ENCODE results near the gene ARPP19.

The ARPP19 gene

GRCh38 chr15:52524223-52525136, 44.4 kb downstream of the ARPP19 start:
- Histone ChIP-seq H2BK5ac (ENCODE audit: low read length) (no peak overlapping the region), H2BK120ac (ENCODE audit: low read depth, low read length) (no peak overlapping the region), H4K91ac (ENCODE audit: low read depth, low read length, poor library complexity) (no peak overlapping the region), H3K27ac (replicated peaks; ENCODE audit: low read length) (no peak overlapping the region), H3K4me2 (ENCODE audit: insufficient read depth, low read length, poor library complexity, severe bottlenecking) (no peak overlapping the region), H3K4ac (ENCODE audit: low read length) (no peak overlapping the region), H3K27me3 (ENCODE audit: control insufficient read depth in 3 of 3, insufficient read depth in 3 of 3, low read depth in 1 of 3, low read length in 3 of 3) (peaks cover 0 to 2% (median under 1%) of the 10 kb centered on the region in 3 experiments), H2BK15ac (ENCODE audit: low read length) (no peak overlapping the region), H2AFZ (ENCODE audit: low read length) (no peak overlapping the region), H3K18ac (ENCODE audit: low read length) (no peak overlapping the region), H3K4me1 (ENCODE audit: control insufficient read depth in 2 of 2, insufficient read depth in 1 of 2, low read depth in 1 of 2, low read length in 2 of 2) (peaks cover 3 to 5% of the 10 kb centered on the region in 2 donors), H3K14ac (ENCODE audit: low read length) (no peak overlapping the region), H3K36me3 (replicated peaks in 1 of 2; ENCODE audit: control insufficient read depth in 2 of 2, insufficient read depth in 2 of 2, low read length in 2 of 2) (no peaks in the 10 kb centered on the region), H3K4me3 (ENCODE audit: low read length in 2 of 2) (no peak overlapping the region), H3K9me3 (replicated peaks in 1 of 2; ENCODE audit: control insufficient read depth in 2 of 2, insufficient read depth in 1 of 2, low read depth in 1 of 2, low read length in 2 of 2) (no peaks in the 10 kb centered on the region), H3K23ac (ENCODE audit: low read depth, low read length, poor library complexity) (no peak overlapping the region), H3K9ac (ENCODE audit: low read depth, low read length, poor library complexity) (no peak overlapping the region), H2BK12ac (ENCODE audit: low read length) (no peak overlapping the region), H4K8ac (ENCODE audit: low read depth, low read length) (no peak overlapping the region), H3K79me1 (ENCODE audit: low read depth, low read length) (peaks cover 1% of the 10 kb centered on the region), H2AK5ac (ENCODE audit: low read depth, low read length) (no peak overlapping the region)
- no peak for DNase-seq (ENCODE audit: low spot score)
- no CpG with 5 or more reads among the region's 4 CpGs for WGBS, 2 donors (ENCODE audit: extremely low coverage in 2 of 2, insufficient read length in 2 of 2, insufficient replicate concordance in 1 of 2)

GRCh38 chr15:52523647-52524046, 45.2 kb downstream of the ARPP19 start:
- peaks cover 1% of the 10 kb centered on the region for H3K79me1 ChIP-seq (ENCODE audit: low read depth, low read length)
- H3K4me3 ChIP-seq (ENCODE audit: low read length in 2 of 2), result no peak overlapping the region
- H2AK5ac ChIP-seq (ENCODE audit: low read depth, low read length), result no peak overlapping the region
- H3K27ac ChIP-seq (replicated peaks; ENCODE audit: low read length), result no peak overlapping the region
- H3K4me1 ChIP-seq (ENCODE audit: control insufficient read depth in 2 of 2, insufficient read depth in 1 of 2, low read depth in 1 of 2, low read length in 2 of 2), result peaks cover 3 to 5% of the 10 kb centered on the region in 2 donors
- DNase-seq (ENCODE audit: low spot score), result no peak
- no peak overlapping the region for H2BK120ac ChIP-seq (ENCODE audit: low read depth, low read length)
- H3K18ac ChIP-seq (ENCODE audit: low read length), result no peak overlapping the region
- H3K9me3 ChIP-seq (replicated peaks in 1 of 2; ENCODE audit: control insufficient read depth in 2 of 2, insufficient read depth in 1 of 2, low read depth in 1 of 2, low read length in 2 of 2), result no peaks in the 10 kb centered on the region
- H2BK15ac ChIP-seq (ENCODE audit: low read length), result no peak overlapping the region
- no peak overlapping the region for H3K4me2 ChIP-seq (ENCODE audit: insufficient read depth, low read length, poor library complexity, severe bottlenecking)
- no peaks in the 10 kb centered on the region for H3K27me3 ChIP-seq (ENCODE audit: control insufficient read depth in 3 of 3, insufficient read depth in 3 of 3, low read depth in 1 of 3, low read length in 3 of 3)
- no peak overlapping the region for H4K91ac ChIP-seq (ENCODE audit: low read depth, low read length, poor library complexity)
- no peak overlapping the region for H2BK12ac ChIP-seq (ENCODE audit: low read length)
- H2AFZ ChIP-seq (ENCODE audit: low read length), result no peak overlapping the region
- H4K8ac ChIP-seq (ENCODE audit: low read depth, low read length), result no peak overlapping the region
- WGBS, 2 donors (ENCODE audit: extremely low coverage in 2 of 2, insufficient read length in 2 of 2, insufficient replicate concordance in 1 of 2), result no CpG with 5 or more reads among the region's 5 CpGs
- no peak overlapping the region for H3K4ac ChIP-seq (ENCODE audit: low read length)
- no peak overlapping the region for H3K14ac ChIP-seq (ENCODE audit: low read length)
- no peak overlapping the region for H3K9ac ChIP-seq (ENCODE audit: low read depth, low read length, poor library complexity)
- H2BK5ac ChIP-seq (ENCODE audit: low read length), result no peak overlapping the region
- no peak overlapping the region for H3K23ac ChIP-seq (ENCODE audit: low read depth, low read length, poor library complexity)
- no peaks in the 10 kb centered on the region for H3K36me3 ChIP-seq (replicated peaks in 1 of 2; ENCODE audit: control insufficient read depth in 2 of 2, insufficient read depth in 2 of 2, low read length in 2 of 2)

- peaks cover 3 to 5% of the 10 kb centered on the region in 2 donors for H3K4me1 ChIP-seq (ENCODE audit: control insufficient read depth in 2 of 2, insufficient read depth in 1 of 2, low read depth in 1 of 2, low read length in 2 of 2)
Measured at GRCh38 chr15:52523192-52523591, 45.6 kb downstream of the ARPP19 start.

GRCh38 chr15:52521682-52522081, 47.1 kb downstream of the ARPP19 start:
- Histone ChIP-seq H2BK15ac (ENCODE audit: low read length) (no peak overlapping the region), H3K9ac (ENCODE audit: low read depth, low read length, poor library complexity) (no peak overlapping the region), H3K4me1 (ENCODE audit: control insufficient read depth in 2 of 2, insufficient read depth in 1 of 2, low read depth in 1 of 2, low read length in 2 of 2) (peaks cover 0 to 5% of the 10 kb centered on the region in 2 donors), H3K27me3 (ENCODE audit: control insufficient read depth in 3 of 3, insufficient read depth in 3 of 3, low read depth in 1 of 3, low read length in 3 of 3) (no peaks in the 10 kb centered on the region), H3K23ac (ENCODE audit: low read depth, low read length, poor library complexity) (no peak overlapping the region), H3K4me2 (ENCODE audit: insufficient read depth, low read length, poor library complexity, severe bottlenecking) (no peak overlapping the region), H3K4ac (ENCODE audit: low read length) (no peak overlapping the region), H2BK5ac (ENCODE audit: low read length) (no peak overlapping the region), H3K4me3 (ENCODE audit: low read length in 2 of 2) (no peak overlapping the region), H3K14ac (ENCODE audit: low read length) (no peak overlapping the region), H2BK120ac (ENCODE audit: low read depth, low read length) (no peak overlapping the region), H4K91ac (ENCODE audit: low read depth, low read length, poor library complexity) (no peak overlapping the region), H4K8ac (ENCODE audit: low read depth, low read length) (no peak overlapping the region), H3K9me3 (replicated peaks in 1 of 2; ENCODE audit: control insufficient read depth in 2 of 2, insufficient read depth in 1 of 2, low read depth in 1 of 2, low read length in 2 of 2) (no peaks in the 10 kb centered on the region), H3K18ac (ENCODE audit: low read length) (no peak overlapping the region), H3K79me1 (ENCODE audit: low read depth, low read length) (no peaks in the 10 kb centered on the region), H2AFZ (ENCODE audit: low read length) (no peak overlapping the region), H3K27ac (replicated peaks; ENCODE audit: low read length) (no peak overlapping the region), H2BK12ac (ENCODE audit: low read length) (no peak overlapping the region), H2AK5ac (ENCODE audit: low read depth, low read length) (no peak overlapping the region), H3K36me3 (replicated peaks in 1 of 2; ENCODE audit: control insufficient read depth in 2 of 2, insufficient read depth in 2 of 2, low read length in 2 of 2) (no peaks in the 10 kb centered on the region)
- no peak for DNase-seq (ENCODE audit: low spot score)
- no CpG with 5 or more reads among the region's 3 CpGs for WGBS, 2 donors (ENCODE audit: extremely low coverage in 2 of 2, insufficient read length in 2 of 2, insufficient replicate concordance in 1 of 2)

More at GRCh38 chr15:52523192-52523591, 45.6 kb downstream of the ARPP19 start:
- Histone ChIP-seq H3K27ac (replicated peaks; ENCODE audit: low read length) (no peak overlapping the region), H2BK12ac (ENCODE audit: low read length) (no peak overlapping the region), H2BK120ac (ENCODE audit: low read depth, low read length) (no peak overlapping the region), H3K4me3 (ENCODE audit: low read length in 2 of 2) (no peak overlapping the region), H3K27me3 (ENCODE audit: control insufficient read depth in 3 of 3, insufficient read depth in 3 of 3, low read depth in 1 of 3, low read length in 3 of 3) (no peaks in the 10 kb centered on the region), H3K9me3 (replicated peaks in 1 of 2; ENCODE audit: control insufficient read depth in 2 of 2, insufficient read depth in 1 of 2, low read depth in 1 of 2, low read length in 2 of 2) (no peaks in the 10 kb centered on the region), H3K36me3 (replicated peaks in 1 of 2; ENCODE audit: control insufficient read depth in 2 of 2, insufficient read depth in 2 of 2, low read length in 2 of 2) (no peaks in the 10 kb centered on the region), H3K14ac (ENCODE audit: low read length) (no peak overlapping the region), H2BK15ac (ENCODE audit: low read length) (no peak overlapping the region), H3K23ac (ENCODE audit: low read depth, low read length, poor library complexity) (no peak overlapping the region), H3K79me1 (ENCODE audit: low read depth, low read length) (peaks cover 1% of the 10 kb centered on the region), H3K4ac (ENCODE audit: low read length) (no peak overlapping the region), H2AFZ (ENCODE audit: low read length) (no peak overlapping the region), H3K18ac (ENCODE audit: low read length) (no peak overlapping the region), H3K9ac (ENCODE audit: low read depth, low read length, poor library complexity) (no peak overlapping the region), H3K4me2 (ENCODE audit: insufficient read depth, low read length, poor library complexity, severe bottlenecking) (no peak overlapping the region), H2AK5ac (ENCODE audit: low read depth, low read length) (no peak overlapping the region), H4K91ac (ENCODE audit: low read depth, low read length, poor library complexity) (no peak overlapping the region), H2BK5ac (ENCODE audit: low read length) (no peak overlapping the region), H4K8ac (ENCODE audit: low read depth, low read length) (no peak overlapping the region)
- WGBS, 2 donors (ENCODE audit: extremely low coverage in 2 of 2, insufficient read length in 2 of 2, insufficient replicate concordance in 1 of 2), result no CpG with 5 or more reads among the region's 3 CpGs
- no peak for DNase-seq (ENCODE audit: low spot score)
